NCI-H446 (cell line): ENCODE measurements around the gene ADCYAP1R1.

ENCODE experiments used
- DNase-seq, 2 experiments: peaks; one replicate each; lab custom pipeline; 2025; lab: John Stamatoyannopoulos, UW

The ADCYAP1R1 gene

GRCh38 chr7:31087351-31087750 lies 35.2 kb downstream of the ADCYAP1R1 start:
- no peak for DNase-seq

- no peak for DNase-seq
Observed at GRCh38 chr7:31091924-31092434, 39.9 kb downstream of the ADCYAP1R1 start.

- no peak for DNase-seq
Observed at GRCh38 chr7:31092606-31093005, 40.5 kb downstream of the ADCYAP1R1 start.

- no peak for DNase-seq
Observed at GRCh38 chr7:31093282-31093681, 41.2 kb downstream of the ADCYAP1R1 start.

GRCh38 chr7:31094271-31094670 lies 42.2 kb downstream of the ADCYAP1R1 start:
- no peak for DNase-seq

- DNase-seq: no peak
Observed at GRCh38 chr7:31095286-31096197, 43.4 kb downstream of the ADCYAP1R1 start.

- DNase-seq: no peak
Observed at GRCh38 chr7:31096198-31096876, 44.2 kb downstream of the ADCYAP1R1 start.

GRCh38 chr7:31096877-31097258 lies 44.8 kb downstream of the ADCYAP1R1 start:
- DNase-seq: no peak

GRCh38 chr7:31098642-31099360 lies 46.7 kb downstream of the ADCYAP1R1 start:
- DNase-seq: no peak

GRCh38 chr7:31099451-31100444 lies 47.6 kb downstream of the ADCYAP1R1 start:
- DNase-seq: no peak

- DNase-seq: no peak
Observed at GRCh38 chr7:31100445-31100844, 48.3 kb downstream of the ADCYAP1R1 start.

GRCh38 chr7:31100871-31101270 lies 48.8 kb downstream of the ADCYAP1R1 start:
- no peak for DNase-seq

- DNase-seq: no peak
Observed at GRCh38 chr7:31101544-31101943, 49.4 kb downstream of the ADCYAP1R1 start.

- no peak for DNase-seq
Observed at GRCh38 chr7:31102151-31102972, 50.3 kb downstream of the ADCYAP1R1 start.

GRCh38 chr7:31102973-31103850 lies 51.1 kb downstream of the ADCYAP1R1 start:
- no peak for DNase-seq

- peak in 1 of 2 experiments; percentile 30 for DNase-seq
Observed at GRCh38 chr7:31104361-31105255, 52.5 kb downstream of the ADCYAP1R1 start.

GRCh38 chr7:31105256-31105950 lies 53.3 kb downstream of the ADCYAP1R1 start:
- no peak for DNase-seq
